H9 (cell line): ENCODE results near the gene TMEM248. TPM values are rescaled to one million over a fixed set of nuclear protein-coding genes. Genes with fewer than 3 reads are reported as not detected.

ENCODE experiments used
- DNase-seq: peaks from one replicate; pipeline ENCODE4 v3.0.0-alpha.2; 2017
- H2AFZ ChIP-seq: one replicate; pipeline ENCODE4 v1.6.1; 2013; ENCODE audit warnings: mild to moderate bottlenecking, low read length, control low read depth, moderate library complexity
- H2AK5ac ChIP-seq: 2 replicates; pipeline ENCODE4 v1.6.1; 2013; ENCODE audit warnings: low read length, control low read depth, mixed read lengths; ENCODE audit not compliant: insufficient read length
- H2BK120ac ChIP-seq: one replicate; pipeline ENCODE4 v1.6.1; 2013; ENCODE audit warnings: low read depth, mild to moderate bottlenecking, low read length, control low read depth, inconsistent platforms; ENCODE audit not compliant: poor library complexity, severe bottlenecking
- H2BK12ac ChIP-seq: 2 replicates; pipeline ENCODE4 v1.6.1; 2013; ENCODE audit warnings: low read length, control low read depth, mixed read lengths, low read depth; ENCODE audit not compliant: insufficient read length
- H2BK15ac ChIP-seq: 2 replicates; pipeline ENCODE4 v1.6.1; 2013; ENCODE audit warnings: low read depth, low read length, control low read depth
- H2BK20ac ChIP-seq: one replicate; pipeline ENCODE4 v1.6.1; 2013; ENCODE audit warnings: low read depth, mild to moderate bottlenecking, low read length, control low read depth, inconsistent platforms; ENCODE audit not compliant: poor library complexity, severe bottlenecking
- H2BK5ac ChIP-seq: 2 replicates; pipeline ENCODE4 v1.6.1; 2013; ENCODE audit warnings: low read length, control low read depth, mixed read lengths; ENCODE audit not compliant: insufficient read length
- H3K14ac ChIP-seq: 2 replicates; pipeline ENCODE4 v1.6.1; 2013; ENCODE audit warnings: low read length, control low read depth; ENCODE audit not compliant: insufficient read depth
- H3K18ac ChIP-seq: 2 replicates; pipeline ENCODE4 v1.6.1; 2013; ENCODE audit warnings: low read depth, mild to moderate bottlenecking, mixed read lengths, low read length, control low read depth; ENCODE audit not compliant: insufficient read length
- H3K23ac ChIP-seq: 2 replicates; pipeline ENCODE4 v1.6.1; 2013; ENCODE audit warnings: low read length, control low read depth, mixed read lengths, low read depth; ENCODE audit not compliant: insufficient read length
- H3K23me2 ChIP-seq: 2 replicates; pipeline ENCODE4 v1.6.1; 2013; ENCODE audit warnings: low read depth, mild to moderate bottlenecking, mixed read lengths, low read length, control low read depth; ENCODE audit not compliant: insufficient read length, poor library complexity, severe bottlenecking
- H3K27ac ChIP-seq: 2 replicates; pipeline ENCODE4 v1.5.1; 2013; ENCODE audit warnings: low read length, control low read depth, mixed read lengths, low read depth; ENCODE audit not compliant: insufficient read length
- H3K27me3 ChIP-seq: 2 replicates; pipeline ENCODE4 v1.6.1; 2013; ENCODE audit warnings: low read length, control low read depth, inconsistent platforms; ENCODE audit not compliant: insufficient read depth
- H3K4ac ChIP-seq: 2 replicates; pipeline ENCODE4 v1.6.1; 2013; ENCODE audit warnings: low read depth, mild to moderate bottlenecking, control low read depth, inconsistent platforms, low read length, moderate library complexity
- H3K4me1 ChIP-seq: 2 replicates; pipeline ENCODE4 v1.6.1; 2013; ENCODE audit warnings: low read length, control low read depth, inconsistent platforms; ENCODE audit not compliant: insufficient read depth
- H3K4me2 ChIP-seq: 2 replicates; pipeline ENCODE4 v1.6.1; 2013; ENCODE audit warnings: low read length, control low read depth, mixed read lengths; ENCODE audit not compliant: insufficient read length, insufficient read depth
- H3K56ac ChIP-seq: 2 replicates; pipeline ENCODE4 v1.6.1; 2013; ENCODE audit warnings: low read depth, mild to moderate bottlenecking, mixed read lengths, low read length, control low read depth; ENCODE audit not compliant: insufficient read length
- H3K79me1 ChIP-seq: 2 replicates; pipeline ENCODE4 v1.6.1; 2013; ENCODE audit warnings: low read depth, mild to moderate bottlenecking, moderate library complexity, low read length, control low read depth, inconsistent platforms; ENCODE audit not compliant: insufficient read depth, poor library complexity, severe bottlenecking
- H3K79me2 ChIP-seq: 2 replicates; pipeline ENCODE4 v1.6.1; 2013; ENCODE audit warnings: low read length, control low read depth, inconsistent platforms; ENCODE audit not compliant: insufficient read depth
- H3K9ac ChIP-seq: 2 replicates; pipeline ENCODE4 v1.6.1; 2013; ENCODE audit warnings: low read length, control low read depth, mixed read lengths; ENCODE audit not compliant: insufficient read length; ENCODE audit errors: extremely low read depth
- H3K9me3 ChIP-seq: one replicate; pipeline ENCODE4 v1.6.1; 2013; ENCODE audit warnings: low read depth, low read length, inconsistent platforms; ENCODE audit not compliant: control insufficient read depth
- H3T11ph ChIP-seq: one replicate; pipeline ENCODE4 v1.6.1; 2013; ENCODE audit warnings: mild to moderate bottlenecking, low read length, control low read depth, inconsistent platforms
- H4K20me1 ChIP-seq: one replicate; pipeline ENCODE4 v1.6.1; 2013; ENCODE audit not compliant: control insufficient read depth, insufficient read length, insufficient read depth
- H4K5ac ChIP-seq: 2 replicates; pipeline ENCODE4 v1.6.1; 2013; ENCODE audit warnings: low read depth, mild to moderate bottlenecking, mixed read lengths, low read length, control low read depth; ENCODE audit not compliant: insufficient read length
- H4K8ac ChIP-seq: replicated peaks from 2 replicates; pipeline ENCODE4 v1.6.1; 2013; ENCODE audit warnings: low read length, control low read depth, mixed read lengths, low read depth; ENCODE audit not compliant: insufficient read length
- H4K91ac ChIP-seq: 2 replicates; pipeline ENCODE4 v1.6.1; 2013; ENCODE audit warnings: low read depth, mild to moderate bottlenecking, moderate library complexity, mixed read lengths, low read length, control low read depth; ENCODE audit not compliant: insufficient read length
- H3K27ac Mint-ChIP-seq, 3 experiments: 2 replicates in 2 of 3; 3 replicates in 1 of 3; pipeline ENCODE4 v1.8.0; 2020 to 2021; ENCODE audit warnings: mixed read lengths in 3 of 3, mild to moderate bottlenecking in 1 of 3, moderate library complexity in 1 of 3
- H3K27me3 Mint-ChIP-seq: 2 replicates; pipeline ENCODE4 v1.8.0; 2021; ENCODE audit warnings: low read depth, mild to moderate bottlenecking, moderate library complexity, mixed read lengths
- H3K36me3 Mint-ChIP-seq, 3 experiments: 2 replicates in 2 of 3; 3 replicates in 1 of 3; pipeline ENCODE4 v1.8.0; 2020 to 2021; ENCODE audit warnings: low read depth in 3 of 3, mixed read lengths in 3 of 3; ENCODE audit not compliant: insufficient read depth in 1 of 3
- H3K4me1 Mint-ChIP-seq, 2 experiments: 2 replicates each; pipeline ENCODE4 v1.8.0; 2020; ENCODE audit warnings: mixed read lengths in 2 of 2
- H3K4me3 Mint-ChIP-seq, 2 experiments: 2 replicates in 1 of 2; 3 replicates in 1 of 2; pipeline ENCODE4 v1.8.0; 2020 to 2021; ENCODE audit warnings: mild to moderate bottlenecking in 2 of 2, mixed read lengths in 2 of 2, moderate library complexity in 1 of 2
- H3K9me3 Mint-ChIP-seq, 2 experiments: 2 replicates in 1 of 2; 3 replicates in 1 of 2; pipeline ENCODE4 v1.8.0; 2020; ENCODE audit warnings: mild to moderate bottlenecking in 2 of 2, mixed read lengths in 2 of 2, moderate library complexity in 1 of 2
- WGBS: extraction: QIAGEN DNeasy Blood & Tissue Kit; methylation state at CpG from one replicate; pipeline ENCODE4 v1.1.7; 2013; ENCODE audit warnings: missing lambda C conversion rate, low lambda C conversion rate, mixed read lengths; ENCODE audit not compliant: insufficient read length; ENCODE audit errors: extremely low coverage; 5-methylcytosine and 5-hydroxymethylcytosine counted together
- total RNA-seq: library from RNA; stranded (reverse); gene quantifications from 2 replicates; pipeline ENCODE4 v1.2.1, GENCODE V29; 2021
- TF ChIP-seq, protein P1 (sequence below): fragments of 200-600 bp; sonication (generic); conservative IDR thresholded peaks from 3 replicates; pipeline ENCODE4 v1.8.0; 2021; ENCODE audit warnings: antibody characterized with exemption, mild to moderate bottlenecking

TMEM248 gene
- total RNA-seq, 1 experiment from 2014 or later = 74.2 TPM

DNA sequence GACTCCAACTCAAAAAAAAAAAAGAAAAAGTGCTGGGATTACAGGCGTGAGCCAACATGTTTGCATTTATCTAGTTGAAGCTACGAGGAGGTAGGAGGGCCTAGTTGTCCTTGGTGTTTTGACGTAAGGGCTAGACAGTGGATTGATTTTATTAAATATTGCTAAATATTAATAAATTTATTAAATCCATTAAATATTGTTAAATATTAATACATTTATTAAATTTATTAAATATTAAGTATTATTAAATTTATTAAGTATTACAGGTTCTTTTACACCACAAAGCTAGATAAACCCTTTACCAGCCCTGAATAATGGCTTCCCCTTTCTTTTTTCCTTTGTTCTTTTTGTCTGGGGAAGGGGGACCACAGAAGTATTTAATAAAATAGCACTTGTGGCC is 47.5 kb upstream of the TMEM248 start:
- H3K27ac Mint-ChIP-seq = no peak overlapping the region
- Histone ChIP-seq H3K4me1 (peaks cover 2% of the 10 kb centered on the region; the same call in 1 of the 2 replicates), H4K91ac (no peak overlapping the region), H2BK12ac (no peak overlapping the region), H3T11ph (no peak overlapping the region), H2BK15ac (no peak overlapping the region), H2AK5ac (no peak overlapping the region), H3K4ac (no peak overlapping the region), H2BK20ac (no peak overlapping the region), H3K79me1 (no peaks in the 10 kb centered on the region), H3K9ac (no peak overlapping the region), H3K23me2 (no peaks in the 10 kb centered on the region), H3K79me2 (no peaks in the 10 kb centered on the region), H3K27ac (no peak overlapping the region), H4K8ac (no peak overlapping the region), H2BK5ac (no peak overlapping the region), H2AFZ (no peak overlapping the region), H3K27me3 (no peaks in the 10 kb centered on the region), H3K23ac (no peak overlapping the region), H3K56ac (no peak overlapping the region), H3K18ac (no peak overlapping the region), H4K20me1 (no peaks in the 10 kb centered on the region), H3K4me2 (no peak overlapping the region), H2BK120ac (no peak overlapping the region), H3K9me3 (no peaks in the 10 kb centered on the region), H3K14ac (no peak overlapping the region), H4K5ac (no peak overlapping the region)
- H3K4me1 Mint-ChIP-seq = peaks cover 7 to 12% of the 10 kb centered on the region in 2 experiments
- TF ChIP-seq, protein P1, sequence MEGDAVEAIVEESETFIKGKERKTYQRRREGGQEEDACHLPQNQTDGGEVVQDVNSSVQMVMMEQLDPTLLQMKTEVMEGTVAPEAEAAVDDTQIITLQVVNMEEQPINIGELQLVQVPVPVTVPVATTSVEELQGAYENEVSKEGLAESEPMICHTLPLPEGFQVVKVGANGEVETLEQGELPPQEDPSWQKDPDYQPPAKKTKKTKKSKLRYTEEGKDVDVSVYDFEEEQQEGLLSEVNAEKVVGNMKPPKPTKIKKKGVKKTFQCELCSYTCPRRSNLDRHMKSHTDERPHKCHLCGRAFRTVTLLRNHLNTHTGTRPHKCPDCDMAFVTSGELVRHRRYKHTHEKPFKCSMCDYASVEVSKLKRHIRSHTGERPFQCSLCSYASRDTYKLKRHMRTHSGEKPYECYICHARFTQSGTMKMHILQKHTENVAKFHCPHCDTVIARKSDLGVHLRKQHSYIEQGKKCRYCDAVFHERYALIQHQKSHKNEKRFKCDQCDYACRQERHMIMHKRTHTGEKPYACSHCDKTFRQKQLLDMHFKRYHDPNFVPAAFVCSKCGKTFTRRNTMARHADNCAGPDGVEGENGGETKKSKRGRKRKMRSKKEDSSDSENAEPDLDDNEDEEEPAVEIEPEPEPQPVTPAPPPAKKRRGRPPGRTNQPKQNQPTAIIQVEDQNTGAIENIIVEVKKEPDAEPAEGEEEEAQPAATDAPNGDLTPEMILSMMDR = no peak
- H3K9me3 Mint-ChIP-seq = no peaks in the 10 kb centered on the region
- H3K27me3 Mint-ChIP-seq = no peaks in the 10 kb centered on the region; the same call in 1 of the 2 replicates
- H3K36me3 Mint-ChIP-seq = peaks cover 0 to 16% (median 12%) of the 10 kb centered on the region in 3 experiments; a peak in 5 of 7 replicates
- no peak for DNase-seq
- H3K4me3 Mint-ChIP-seq = no peak overlapping the region
- no CpG with 5 or more reads among the region's 3 CpGs for WGBS
